Lung microvascular endothelial cell (primary cell): Measurements from ENCODE around the gene NRP1. TPM values are rescaled to one million over a fixed set of nuclear protein-coding genes. Genes with fewer than 3 reads are reported as not detected.

Experiments
- DNase-seq, 2 donors: peaks; one replicate each; pipeline versions ENCODE4 v3.0.0 to v3.0.0-alpha.2; 2010; ENCODE audit warnings: low read depth in 2 of 2
- total RNA-seq: library from RNA; depleted of rRNA; stranded (reverse); fragments of >200 nt; gene quantifications from 2 replicates; pipeline ENCODE4 v1.2.1, GENCODE V29; 2014

NRP1 gene
- total RNA-seq, 1 donor from 2014 or later, result 6.5 TPM

DNA sequence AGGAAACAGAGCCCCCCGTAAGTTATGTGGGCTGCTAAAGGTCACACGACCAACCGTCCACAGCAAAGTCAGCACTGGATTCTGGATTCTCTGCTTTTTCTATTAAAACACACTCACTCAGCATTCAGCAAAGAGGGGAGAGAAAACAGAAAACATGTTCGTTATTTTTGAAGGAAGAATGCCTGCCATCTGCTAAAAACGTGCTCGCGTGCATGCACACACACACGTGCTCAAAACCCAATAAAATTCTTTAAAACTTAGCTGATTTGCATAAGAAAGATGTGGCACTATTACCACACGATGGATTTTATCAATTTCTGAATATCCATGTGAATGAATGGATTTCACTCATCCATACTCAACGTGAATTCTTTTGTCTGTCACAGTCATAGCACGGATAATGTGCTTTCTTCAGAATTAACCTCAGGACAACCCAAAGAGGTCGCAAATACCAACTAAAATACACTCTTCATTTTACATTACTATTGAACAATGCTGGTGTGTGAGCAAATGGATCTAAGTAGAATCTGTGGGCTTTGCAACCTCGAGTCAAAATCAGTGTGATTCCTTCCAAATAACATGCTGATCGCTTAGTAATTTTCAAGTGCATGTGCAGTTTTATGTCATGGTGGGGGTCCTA, 40.8 kb downstream of the NRP1 start:
- DNase-seq, result no peak

DNA sequence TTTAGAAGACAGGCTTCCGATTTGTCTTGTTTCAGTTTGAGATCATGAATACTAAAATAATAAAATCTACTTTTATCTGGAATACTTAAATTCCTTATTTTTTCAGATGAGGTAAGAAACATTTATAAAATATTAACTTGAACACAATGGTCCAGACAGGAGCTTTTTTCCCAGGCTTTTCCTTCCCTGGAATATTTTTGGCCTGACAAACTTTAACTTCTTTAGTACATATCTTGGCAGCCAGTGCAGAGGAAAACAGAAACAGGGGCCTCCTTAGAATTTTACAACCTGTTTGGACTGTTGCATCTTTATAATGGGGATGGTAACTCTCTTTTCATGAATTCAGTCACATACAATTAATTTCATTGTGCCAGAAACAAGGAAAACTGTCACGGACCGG, 41.4 kb downstream of the NRP1 start:
- DNase-seq, result no peak

DNA sequence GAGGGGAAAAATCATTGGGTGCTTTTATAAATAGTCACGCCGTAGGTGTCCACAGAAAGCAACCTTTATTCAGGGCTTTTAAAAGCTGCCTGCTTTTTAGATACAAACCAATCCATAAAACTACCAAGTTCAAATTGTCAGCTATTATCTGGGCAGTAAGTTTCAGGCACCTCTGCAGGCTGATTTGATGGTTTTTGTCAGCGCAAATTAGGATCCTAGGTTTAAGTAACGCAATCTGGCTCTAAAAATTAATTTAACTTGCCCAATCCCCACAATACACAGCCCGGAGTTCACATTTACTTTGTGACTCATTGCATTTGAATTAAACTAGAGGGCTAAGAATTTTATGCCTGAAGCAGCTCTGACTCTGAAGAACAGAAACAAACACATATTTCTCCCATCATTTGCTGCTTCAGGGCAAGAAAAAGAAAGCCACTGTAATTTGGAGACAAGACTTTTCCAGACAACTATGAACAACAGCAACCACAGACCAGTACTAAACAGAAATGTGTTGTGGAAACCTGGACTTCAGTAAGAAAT, 43.3 kb downstream of the NRP1 start:
- peak in 1 of 2 donors; percentile 38 for DNase-seq

GRCh38 chr10:33290321-33291052, 44.0 kb downstream of the NRP1 start:
- no peak for DNase-seq

DNA sequence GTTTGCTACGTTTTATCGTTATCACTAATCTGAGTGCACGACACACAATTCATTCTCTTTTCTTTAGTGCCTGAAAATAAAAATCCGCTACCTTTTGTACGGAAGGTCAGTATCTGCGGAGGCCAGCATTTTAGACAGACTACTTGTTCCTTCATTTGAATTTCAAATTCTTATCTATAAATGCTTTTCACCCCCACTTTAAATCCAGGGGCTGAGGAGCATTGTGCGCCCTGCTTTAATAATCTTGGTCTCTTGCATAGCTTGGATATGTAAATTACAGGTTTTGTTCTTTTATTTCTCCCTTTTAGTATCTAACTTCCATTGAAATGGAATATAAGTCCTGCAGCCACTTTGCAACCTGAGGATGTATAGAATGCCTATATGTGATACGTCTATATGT, 44.7 kb downstream of the NRP1 start:
- no peak for DNase-seq

GRCh38 chr10:33288127-33288526, 46.3 kb downstream of the NRP1 start:
- no peak for DNase-seq

- no peak for DNase-seq
Observed at GRCh38 chr10:33287112-33287511, 47.4 kb downstream of the NRP1 start.

DNA sequence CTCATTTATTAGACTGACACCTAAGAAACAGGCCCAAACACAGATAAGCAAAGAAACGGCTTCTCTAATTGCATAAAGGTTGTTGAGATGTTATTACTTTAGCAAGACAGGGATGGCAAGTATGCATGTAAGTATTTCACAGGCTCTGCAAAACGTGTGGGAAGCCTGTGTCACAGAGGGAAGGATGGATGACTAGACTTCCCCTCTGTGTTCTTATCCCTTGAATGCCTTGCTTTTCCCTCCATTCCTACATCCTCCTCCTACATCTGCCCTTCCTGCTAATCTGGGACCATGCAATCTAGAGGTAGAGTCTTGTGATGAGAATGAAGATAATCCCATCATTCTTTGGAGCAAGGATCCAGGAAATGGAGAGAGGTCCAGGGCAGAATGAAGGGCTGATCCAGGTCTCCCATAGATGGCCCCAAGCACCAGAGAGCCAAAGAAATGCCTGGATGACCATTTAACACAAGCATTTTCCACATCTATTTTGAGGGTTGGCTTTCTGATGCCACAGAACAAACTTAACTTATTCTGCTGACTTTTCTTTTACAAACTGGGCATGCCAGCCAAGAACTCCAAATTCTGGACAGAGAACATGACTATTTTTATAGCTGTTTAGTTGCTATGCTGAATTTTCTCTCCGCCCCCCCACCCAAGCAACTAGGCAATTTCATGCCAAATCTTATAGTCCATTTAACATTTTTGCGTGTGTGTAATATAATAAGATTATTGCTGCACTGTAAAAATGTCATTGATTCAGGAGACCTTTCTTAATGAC, 48.1 kb downstream of the NRP1 start:
- peak in 1 of 2 donors; percentile 66 for DNase-seq

GRCh38 chr10:33284945-33285344, 49.5 kb downstream of the NRP1 start:
- no peak for DNase-seq

DNA sequence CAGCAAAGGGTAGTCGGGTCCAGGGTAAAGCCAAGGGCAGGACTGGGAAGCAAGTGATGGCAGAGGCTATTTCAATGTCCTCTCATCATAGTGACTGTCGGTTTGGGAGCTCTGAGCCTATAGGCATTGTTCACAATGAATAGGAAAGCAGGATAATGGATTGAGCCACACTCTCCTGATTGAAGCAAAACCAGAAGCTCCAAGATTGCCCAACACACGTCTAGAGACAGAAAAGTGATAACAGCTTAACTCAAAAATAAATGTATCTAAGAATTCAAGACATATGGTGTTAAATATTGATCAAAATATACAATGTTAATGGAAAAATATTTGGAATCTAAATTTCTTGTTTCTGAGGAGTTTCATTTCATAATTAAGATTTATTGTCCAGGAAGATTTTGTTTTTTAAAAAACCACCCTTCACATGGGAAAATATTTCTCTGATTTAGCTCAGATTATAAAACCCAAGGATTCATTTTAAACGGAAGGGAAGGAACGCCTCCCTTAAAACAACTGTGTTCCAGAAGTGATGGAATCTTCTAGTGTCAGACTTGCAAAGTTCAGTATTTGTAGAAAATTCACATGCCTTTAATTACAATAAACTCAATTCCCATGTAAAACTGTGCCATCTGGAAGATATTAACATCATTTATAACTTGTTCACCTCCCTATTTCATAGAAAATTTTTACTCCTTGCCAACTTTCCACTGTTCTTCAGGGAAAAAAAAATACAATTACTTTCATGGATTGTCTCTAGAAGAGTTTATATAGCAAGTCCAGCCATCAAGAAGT, 54.5 kb downstream of the NRP1 start:
- DNase-seq, result no peak

DNA sequence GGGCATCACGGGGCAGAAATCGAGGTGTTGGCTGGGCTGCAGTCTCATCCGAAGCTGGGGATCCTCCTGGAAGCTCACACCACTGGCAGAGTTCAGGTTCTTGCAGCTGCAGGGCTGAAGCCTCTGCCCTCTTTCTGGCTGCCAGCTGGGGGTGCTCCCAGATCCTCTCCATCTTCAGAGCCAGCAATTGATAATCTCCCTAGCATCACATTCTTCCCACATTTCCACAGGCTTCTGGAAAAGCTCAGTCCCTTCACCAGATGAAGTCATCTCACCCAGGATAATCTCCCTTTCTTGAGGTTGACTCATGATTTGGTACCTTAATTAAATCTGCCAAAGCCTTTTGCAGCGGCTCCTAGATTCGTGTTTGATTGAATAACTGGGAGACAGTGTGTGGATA, 55.2 kb downstream of the NRP1 start:
- DNase-seq, result no peak

DNA sequence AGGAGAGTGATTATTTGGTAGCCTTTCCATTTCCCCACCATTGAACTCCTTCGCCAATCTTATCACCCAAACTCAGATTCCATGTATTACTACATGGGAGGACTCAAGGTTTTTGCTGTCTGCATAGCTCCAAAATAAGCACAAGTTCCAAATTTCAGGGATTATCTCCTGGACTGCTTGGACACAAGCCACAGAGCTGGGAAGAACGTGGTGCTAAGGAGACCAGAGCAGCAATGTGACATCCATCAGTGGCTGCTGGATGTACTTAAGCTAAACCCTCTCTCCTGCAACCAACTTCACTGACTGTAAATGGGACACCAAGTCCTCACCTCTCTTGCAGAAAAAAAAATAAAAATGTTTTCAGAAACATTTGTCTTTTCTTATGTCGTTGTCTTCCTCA, 56.3 kb downstream of the NRP1 start:
- no peak for DNase-seq

DNA sequence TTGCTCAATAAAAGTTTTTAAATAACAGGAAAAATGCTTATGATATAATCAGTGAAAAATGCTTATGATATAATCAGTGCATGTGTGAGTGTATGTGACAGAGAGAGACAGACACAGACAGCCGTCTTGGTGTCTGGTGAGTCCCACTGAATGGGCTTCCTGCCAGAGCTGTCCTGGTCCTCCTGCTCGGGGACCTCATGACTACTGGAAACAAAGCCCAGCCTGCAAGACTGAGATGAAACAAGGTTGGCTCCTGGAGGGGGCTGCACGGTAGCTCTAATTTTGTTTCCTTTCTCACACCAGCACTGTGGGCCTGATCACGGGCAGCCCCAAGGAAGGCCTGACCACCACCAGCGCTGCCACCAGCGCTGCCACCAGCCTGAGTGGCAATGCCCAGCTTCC, 57.3 kb downstream of the NRP1 start:
- DNase-seq, result peak; percentile 74 to 81

DNA sequence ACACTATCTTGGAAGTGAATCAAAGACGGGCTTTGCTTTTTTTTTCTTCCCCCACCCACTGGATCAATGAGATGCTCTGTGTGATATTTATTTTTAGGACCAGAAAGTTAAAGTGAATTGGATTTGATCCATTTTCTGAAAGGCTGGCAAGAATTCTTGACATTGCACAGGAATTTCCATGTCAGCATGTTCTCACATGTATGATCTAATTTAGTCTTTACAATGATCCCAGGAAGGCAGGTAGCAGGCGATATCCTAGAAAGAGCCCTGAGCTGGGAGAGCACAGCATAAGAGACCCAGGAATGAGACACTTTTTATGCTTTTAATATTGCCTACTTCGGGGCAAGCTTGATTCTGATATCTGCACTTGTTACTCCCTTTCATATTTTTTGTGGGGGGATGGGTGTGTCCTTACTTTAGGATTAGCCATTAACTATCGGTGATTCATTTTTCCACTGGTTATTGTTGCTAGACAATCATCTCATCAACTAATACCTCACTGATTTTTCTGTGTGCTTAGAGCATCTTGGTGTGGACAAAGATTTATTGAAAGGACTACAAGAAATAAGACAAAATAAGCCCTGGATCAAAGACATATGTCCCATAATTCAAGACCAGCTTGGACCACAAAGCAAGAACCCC, 58.1 kb downstream of the NRP1 start:
- no peak for DNase-seq

DNA sequence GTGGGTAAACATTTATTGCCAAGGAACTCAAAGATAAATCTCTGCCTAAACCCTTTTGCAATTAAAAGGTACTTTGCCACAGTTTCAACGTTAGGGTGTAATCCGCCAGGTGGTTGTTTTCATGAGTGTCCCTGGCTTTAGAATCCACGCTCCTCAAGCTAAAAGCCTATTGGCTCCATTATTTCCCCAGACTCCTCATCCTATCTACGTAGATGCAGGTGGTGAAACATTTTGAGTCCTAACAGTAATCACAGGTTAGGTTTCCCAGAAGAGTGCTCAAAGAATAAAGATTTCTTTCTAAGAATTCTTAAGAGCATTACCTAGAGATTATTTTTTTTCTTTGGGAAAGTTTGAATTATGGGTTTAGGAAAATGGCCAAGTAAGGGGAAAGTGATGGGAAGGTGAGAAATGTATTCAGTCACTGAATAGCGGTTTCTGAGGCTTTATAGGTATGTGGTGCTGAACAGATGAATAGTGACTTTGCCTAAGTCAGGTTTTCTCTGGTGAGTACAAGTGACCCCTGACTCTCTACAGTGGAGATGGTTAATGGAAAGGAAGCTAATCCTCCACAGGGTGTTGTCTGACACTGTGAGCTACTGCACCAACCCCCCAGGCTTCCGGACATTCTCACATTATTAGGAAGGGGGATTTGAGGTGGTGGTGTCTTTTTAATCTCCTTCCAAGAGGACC, 60.2 kb downstream of the NRP1 start:
- peak in 1 of 2 donors; percentile 29 for DNase-seq

GRCh38 chr10:33273295-33274002, 61.0 kb downstream of the NRP1 start:
- peak; percentile 93 to 94 for DNase-seq

- no peak for DNase-seq
Observed at GRCh38 chr10:33272635-33273034, 61.8 kb downstream of the NRP1 start.

DNA sequence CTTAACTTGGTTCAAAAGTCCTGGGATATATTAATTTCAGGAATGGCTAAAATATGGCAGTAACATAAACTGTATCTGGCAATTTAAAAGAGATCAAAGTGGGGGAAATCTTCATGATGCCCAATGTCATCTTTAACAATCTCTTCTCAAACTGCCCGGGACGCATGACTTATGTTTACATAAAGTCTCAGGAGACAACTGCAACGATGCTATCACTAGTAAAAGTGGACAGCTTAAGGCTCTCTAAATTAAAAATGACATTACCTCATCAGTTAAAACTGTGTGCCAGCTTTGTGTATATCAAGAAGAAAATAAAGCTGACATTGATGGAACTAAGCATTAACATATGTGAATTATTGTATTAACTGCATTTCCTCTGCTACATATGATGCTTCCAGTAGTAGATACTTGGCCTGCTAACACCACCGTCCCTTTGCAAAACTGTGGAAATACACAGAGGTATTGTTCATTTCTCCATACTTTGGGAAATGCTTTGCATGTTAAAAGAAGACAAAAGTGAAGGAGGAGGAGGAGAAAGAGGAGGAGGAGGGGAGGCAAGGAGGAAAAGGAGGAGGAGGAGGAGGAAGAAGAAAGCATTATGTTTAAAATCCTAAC, 62.4 kb downstream of the NRP1 start:
- peak in 1 of 2 donors; percentile 42 for DNase-seq

DNA sequence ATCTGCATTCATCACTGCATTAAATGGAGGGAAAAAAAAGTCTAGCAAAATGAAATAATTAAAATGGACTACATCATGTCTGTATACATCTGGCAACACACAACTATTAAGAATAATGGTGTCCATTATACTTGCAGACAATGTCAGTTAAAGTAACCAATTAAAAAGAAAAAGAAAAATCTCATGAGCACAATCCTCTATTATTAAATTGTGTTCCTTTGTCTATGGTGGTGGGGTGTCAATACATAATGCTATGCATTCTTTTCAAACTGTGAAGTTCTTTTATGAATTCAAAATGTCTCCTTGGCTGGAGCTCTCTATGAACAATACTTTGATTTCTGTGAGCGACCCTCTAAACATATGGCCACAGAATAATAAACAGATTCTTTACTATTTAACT, 63.5 kb downstream of the NRP1 start:
- DNase-seq, result no peak
